GM12878 (cell line): ENCODE data around the gene OR6B2. TPM values are rescaled to one million over a fixed set of nuclear protein-coding genes. Genes with fewer than 3 reads are reported as not detected.

Source experiments
- ATAC-seq: fragments of 200-7000 bp; cut with Tn5 transposase; 3 replicates; pipeline ENCODE4 v1.9.1; 2020; ENCODE audit warnings: mild to moderate bottlenecking, moderate library complexity
- Bru-seq: library from RNA; stranded (reverse); fragments of 400-500 nt; gene quantifications from one replicate; lab custom pipeline; 2021; lab: Mats Ljungman, UMichigan
- BruChase-seq, 2 experiments: library from RNA; stranded (reverse); fragments of 400-500 nt; gene quantifications; one replicate each; lab custom pipeline; 2021; lab: Mats Ljungman, UMichigan
- BruUV-seq: library from RNA; stranded (reverse); fragments of 400-500 nt; replicated peaks from 2 replicates; lab custom pipeline; 2021; lab: Mats Ljungman, UMichigan
- CTCF ChIA-PET: fragments of 300-600 bp; sonication (Branson Sonifier 250); formaldehyde crosslinking; extraction: SDS; loops from one replicate; lab custom pipeline; 2021; ENCODE audit warnings: inconsistent platforms; lab: Yijun Ruan, JAX
- POLR2A ChIA-PET: fragments of 350-600 bp; formaldehyde crosslinking; extraction: SDS; loops from one replicate; lab custom pipeline; 2021; ENCODE audit warnings: inconsistent platforms; lab: Charles Lee
- RAD21 ChIA-PET: fragments of 300-600 bp; sonication (Branson Sonifier 250); formaldehyde crosslinking; loops from one replicate; lab custom pipeline; 2023; ENCODE audit warnings: antibody characterized with exemption; ENCODE audit not compliant: unreplicated experiment; lab: Charles Lee
- SMC1A ChIA-PET: fragments of 300-600 bp; sonication (Branson Sonifier 250); formaldehyde crosslinking; loops from one replicate; lab custom pipeline; 2023; ENCODE audit not compliant: unreplicated experiment, uncharacterized antibody; lab: Charles Lee
- DNase-seq: peaks from one replicate; pipeline ENCODE4 v3.0.0-alpha.2; 2011; ENCODE audit warnings: low read depth, low spot score
- FAIRE-seq: peaks from 3 replicates; lab custom pipeline; 2011; peaks lifted over from hg19 to GRCh38; lab: Jason Lieb, UNC
- H2AFZ ChIP-seq: 2 replicates; pipeline ENCODE4 v1.6.0; 2011; ENCODE audit warnings: low read depth, low read length, control low read depth; ENCODE audit not compliant: control insufficient read depth
- H3K27ac ChIP-seq: 2 replicates; pipeline ENCODE4 v1.5.1; 2011; ENCODE audit warnings: control low read depth; ENCODE audit not compliant: control insufficient read depth, insufficient read depth
- H3K27me3 ChIP-seq, 2 experiments: replicated peaks in 1 of 2; 2 replicates each; pipeline versions ENCODE4 v1.6.0 to v1.6.1; 2011; ENCODE audit warnings: low read length in 1 of 2; ENCODE audit not compliant: control insufficient read depth in 2 of 2, insufficient read depth in 2 of 2
- H3K36me3 ChIP-seq, 2 experiments: 2 replicates each; pipeline ENCODE4 v1.5.1; 2011; ENCODE audit warnings: low read length in 1 of 2; ENCODE audit not compliant: control insufficient read depth in 2 of 2, insufficient read depth in 2 of 2
- H3K4me1 ChIP-seq: 2 replicates; pipeline ENCODE4 v1.6.1; 2011; ENCODE audit warnings: mild to moderate bottlenecking, low read length, moderate library complexity, mixed read lengths; ENCODE audit not compliant: control insufficient read depth, insufficient read depth
- H3K4me2 ChIP-seq: 2 replicates; pipeline ENCODE4 v1.6.0; 2011; ENCODE audit warnings: control low read depth; ENCODE audit not compliant: control insufficient read depth, insufficient read depth
- H3K4me3 ChIP-seq: fragments of 200-600 bp; sonication (generic); 2 replicates; pipeline ENCODE4 v1.5.1; 2016
- H3K79me2 ChIP-seq: 2 replicates; pipeline ENCODE4 v1.6.0; 2011; ENCODE audit warnings: low read length; ENCODE audit not compliant: control insufficient read depth, insufficient read depth
- H3K9ac ChIP-seq: 2 replicates; pipeline ENCODE4 v1.8.0; 2011; ENCODE audit warnings: low read length, control low read depth, mixed read lengths; ENCODE audit not compliant: control insufficient read depth, insufficient read depth
- H3K9me3 ChIP-seq: replicated peaks from 3 replicates; pipeline ENCODE4 v1.5.1; 2011; ENCODE audit warnings: mild to moderate bottlenecking, low read length; ENCODE audit not compliant: control insufficient read depth, insufficient read depth
- H4K20me1 ChIP-seq: 2 replicates; pipeline ENCODE4 v1.6.0; 2011; ENCODE audit not compliant: control insufficient read depth, insufficient read depth
- ATF3 ChIP-seq: IDR thresholded peaks from 2 replicates; pipeline ENCODE4 v1.6.1; 2011; ENCODE audit warnings: low read depth, mild to moderate bottlenecking, low read length, moderate library complexity, borderline replicate concordance; ENCODE audit errors: extremely low read depth
- E4F1 ChIP-seq: fragments of 450-650 bp; IDR thresholded peaks from 2 replicates; pipeline ENCODE4 v1.6.1; 2018; ENCODE audit warnings: borderline replicate concordance, mild to moderate bottlenecking; ENCODE audit not compliant: partially characterized antibody
- FOXK2 ChIP-seq: fragments of 450-650 bp; IDR thresholded peaks from 2 replicates; pipeline ENCODE4 v1.6.1; 2017; ENCODE audit warnings: mild to moderate bottlenecking, moderate library complexity
- KAT2A ChIP-seq: conservative IDR thresholded peaks from 2 replicates; pipeline ENCODE4 v1.6.1; 2011; ENCODE audit warnings: low read depth, low read length; ENCODE audit not compliant: control insufficient read depth
- LARP7 ChIP-seq: fragments of 450-650 bp; IDR thresholded peaks from 2 replicates; pipeline ENCODE4 v1.6.1; 2017; ENCODE audit warnings: mild to moderate bottlenecking
- MYC ChIP-seq: IDR thresholded peaks from 2 replicates; pipeline ENCODE4 v1.6.1; 2011; ENCODE audit warnings: mild to moderate bottlenecking, low read length, moderate library complexity, inconsistent platforms; ENCODE audit not compliant: insufficient read depth, insufficient replicate concordance, insufficient read length, severe bottlenecking
- NFXL1 ChIP-seq: fragments of 450-650 bp; IDR thresholded peaks from 2 replicates; pipeline ENCODE4 v1.6.1; 2017; ENCODE audit warnings: antibody characterized with exemption, mild to moderate bottlenecking, borderline replicate concordance
- RUNX3 ChIP-seq: IDR thresholded peaks from 2 replicates; pipeline ENCODE4 v1.6.1; 2012; ENCODE audit warnings: low read length, inconsistent platforms
- SP1 ChIP-seq: IDR thresholded peaks from one replicate; pipeline ENCODE4 v1.6.1; 2011; ENCODE audit warnings: low read depth, low read length
- SPI1 ChIP-seq: IDR thresholded peaks from 2 replicates; pipeline ENCODE4 v1.6.1; 2011; ENCODE audit warnings: low read depth, mild to moderate bottlenecking, low read length, moderate library complexity, borderline replicate concordance; ENCODE audit not compliant: insufficient read depth
- STAT3 ChIP-seq: IDR thresholded peaks from 2 replicates; pipeline ENCODE4 v1.6.1; 2011; ENCODE audit warnings: low read depth, low read length, improper control_type of control experiment
- ZNF384 ChIP-seq: IDR thresholded peaks from 2 replicates; pipeline ENCODE4 v1.6.1; 2012; ENCODE audit warnings: low read depth, mild to moderate bottlenecking, low read length, improper control_type of control experiment, borderline replicate concordance
- WGBS: methylation state at CpG from one replicate; pipeline ENCODE4 v1.1.6; 2016; ENCODE audit warnings: low lambda C conversion rate; ENCODE audit not compliant: insufficient replicate concordance, insufficient coverage; ENCODE audit errors: missing lambda C conversion rate; 5-methylcytosine and 5-hydroxymethylcytosine counted together
- in situ Hi-C: fragments of 300-500 bp; cut with MboI; formaldehyde crosslinking; loops from 9 replicates; pipeline ENCODE4 v1.14.3; 2018; ENCODE audit warnings: mixed read lengths
- intact Hi-C: fragments of 100-400 bp; cut with micrococcal nuclease; formaldehyde crosslinking; loops from one replicate; pipeline ENCODE4 v1.14.2; 2022; ENCODE audit not compliant: unreplicated experiment
- long read RNA-seq, 2 experiments: library from polyadenylated mRNA; unstranded; transcript quantifications; one replicate each; pipeline ENCODE4 v2.0.0, GENCODE V29; 2019 to 2020
- polyA minus RNA-seq, 3 experiments: library from RNA; depleted of rRNA, polyadenylated mRNA; stranded (reverse); fragments of >200 nt; gene quantifications; 2 replicates each; pipeline ENCODE4 v1.2.3, GENCODE V29; 2011
- polyA plus RNA-seq, 11 experiments: library from polyadenylated mRNA; depleted of rRNA in 4 of 11; unstranded in 6 of 11; stranded (reverse) in 5 of 11; fragments of >200 nt; fragmentation: Nextera tagmentation in 4 of 11; fragmentation: Illumina TruSeq in 1 of 11; extraction: Ambion mirVana in 4 of 11; extraction: Trizol in 1 of 11; gene quantifications; 1 replicate in 1 of 11; 2 replicates in 10 of 11; pipeline versions ENCODE4 v1.2.1 to v1.2.3, GENCODE V29; 2011 to 2016; ENCODE audit warnings: inconsistent platforms in 2 of 11, missing spikeins in 2 of 11, low read depth in 1 of 11
- total RNA-seq, 4 experiments: library from RNA; depleted of rRNA in 3 of 4; stranded (reverse); fragments of >200 nt in 3 of 4; fragmentation: Illumina TruSeq in 1 of 4; extraction: Trizol in 1 of 4; gene quantifications; 2 replicates each; pipeline versions ENCODE4 v1.2.1 to v1.2.3, GENCODE V29; 2013 to 2021

The OR6B2 gene
- total RNA-seq (2013; cell fraction: nucleolus; rRNA removed): not detected in 2 replicates
- total RNA-seq (2014; rRNA removed): not detected in 2 replicates
- not detected in 2 replicates for total RNA-seq (2014; rRNA removed; fragmentation: Illumina TruSeq; extraction: Trizol)
- total RNA-seq (2021): not detected in 2 replicates
- not detected for polyA plus RNA-seq (2011; ENCODE audit: low read depth)
- not detected in 2 replicates for polyA plus RNA-seq (2011; rRNA removed)
- not detected in 2 replicates for polyA plus RNA-seq (2011; cell fraction: cytosol; rRNA removed)
- polyA plus RNA-seq (2011; cell fraction: nucleus; rRNA removed): not detected in 2 replicates
- polyA plus RNA-seq (2012): not detected in 2 replicates
- polyA plus RNA-seq (2014; fragmentation: Illumina TruSeq; extraction: Trizol): not detected in 2 replicates
- not detected for polyA plus RNA-seq (2014; fragmentation: Nextera tagmentation; extraction: Ambion mirVana)
- polyA plus RNA-seq (2014; rRNA removed): not detected in 2 replicates
- polyA plus RNA-seq (2016; fragmentation: Nextera tagmentation; extraction: Ambion mirVana): not detected
- not detected in 2 replicates for polyA minus RNA-seq (2011; rRNA and poly(A)+ RNA removed)
- polyA minus RNA-seq (2011; cell fraction: cytosol; rRNA and poly(A)+ RNA removed): not detected in 2 replicates
- polyA minus RNA-seq (2011; cell fraction: nucleus; rRNA and poly(A)+ RNA removed): not detected in 2 replicates
- Bru-seq, nascent RNA: not detected
- BruChase-seq, experiment 1, labeled RNA remaining after a 6-hour chase: not detected
- not detected for BruChase-seq, experiment 2, labeled RNA remaining after a 2-hour chase
- long read RNA-seq, experiment 1: 0 reads
- long read RNA-seq, experiment 2: 0 reads

GRCh38 chr2:240030379-240031094, at the start of gene OR6B2:
Gene OR6B2 (minus strand): TSS chr2:240030429. CDS start chr2:240030429, 0 bp downstream.
- H3K36me3 ChIP-seq: no peaks in the 10 kb centered on the region
- intact Hi-C loops: no loop called here
- TF ChIP-seq LARP7: no peak
- no peak for TF ChIP-seq FOXK2
- TF ChIP-seq MYC: no peak
- TF ChIP-seq SP1: no peak
- no peak for TF ChIP-seq ZNF384
- TF ChIP-seq STAT3: no peak
- no peak for TF ChIP-seq RUNX3
- TF ChIP-seq SPI1: no peak
- no peak for TF ChIP-seq NFXL1
- no peak for TF ChIP-seq E4F1
- TF ChIP-seq ATF3: no peak
- no peak for TF ChIP-seq KAT2A
- TF ChIP-seq, all 136 proteins: peak for 0
- DNase-seq: no peak
- ChIA-PET SMC1A (no interaction called here), POLR2A (no interaction called here), CTCF (no interaction called here), RAD21 (no interaction called here)
- Histone ChIP-seq H3K27me3 (peaks cover 0 to 2% of the 10 kb centered on the region in 2 experiments; a peak in 1 of 4 replicates), H3K4me2 (no peak within 1 kb of the TSS), H4K20me1 (no peaks in the 10 kb centered on the region), H3K9ac (no peak within 1 kb of the TSS), H3K27ac (no peak within 1 kb of the TSS), H2AFZ (no peak within 1 kb of the TSS), H3K79me2 (no peaks in the 10 kb centered on the region), H3K4me1 (no peaks in the 10 kb centered on the region; the same call in 1 of the 2 replicates), H3K9me3 (no peaks in the 10 kb centered on the region), H3K4me3 (no peak within 1 kb of the TSS)
- FAIRE-seq: no peak
- 30% methylated on average over 6 of the region's 6 CpGs for WGBS
- no peak for ATAC-seq
- in situ Hi-C loops: no loop called here
- no TSS peak for BruUV-seq
